Tibial nerve (tissue), 4 donors: ENCODE measurements around the gene KCNH1. TPM values are rescaled to one million over a fixed set of nuclear protein-coding genes. Genes with fewer than 3 reads are reported as not detected.

Experiments
- DNase-seq, 2 donors: peaks; one replicate each; pipeline ENCODE4 v3.0.0-alpha.2; 2019; ENCODE audit warnings: low spot score in 2 of 2
- H3K27ac ChIP-seq, 4 donors: fragments of 200-600 bp; sonication (generic) in 3 of 4; one replicate each; pipeline ENCODE4 v1.5.1; 2017 to 2019; ENCODE audit warnings: mild to moderate bottlenecking in 1 of 4
- H3K27me3 ChIP-seq, 2 donors: fragments of 200-600 bp; sonication (generic) in 1 of 2; one replicate each; pipeline versions ENCODE4 v1.5.1 to v1.6.0; 2017 to 2019
- H3K36me3 ChIP-seq, 3 donors: fragments of 200-600 bp; sonication (generic); one replicate each; pipeline ENCODE4 v1.5.1; 2018 to 2019
- H3K4me1 ChIP-seq, 4 donors: fragments of 200-600 bp; sonication (generic) in 3 of 4; one replicate each; pipeline ENCODE4 v1.5.1; 2017 to 2019
- H3K4me3 ChIP-seq, 4 donors: fragments of 200-600 bp; sonication (generic) in 3 of 4; one replicate each; pipeline ENCODE4 v1.5.1; 2017 to 2019; ENCODE audit warnings: mild to moderate bottlenecking in 1 of 4, moderate library complexity in 1 of 4
- H3K9me3 ChIP-seq, 4 donors: fragments of 200-600 bp; sonication (generic) in 3 of 4; one replicate each; pipeline ENCODE4 v1.5.1; 2017 to 2019
- CTCF ChIP-seq, 5 experiments: fragments of 200-600 bp in 3 of 5; fragments of 450-650 bp in 2 of 5; sonication (generic) in 3 of 5; IDR thresholded peaks; one replicate each; pipeline ENCODE4 v1.5.1; 2016 to 2019; ENCODE audit warnings: antibody characterized with exemption in 5 of 5, mild to moderate bottlenecking in 3 of 5, moderate library complexity in 2 of 5
- EP300 ChIP-seq, 2 donors: sonication (generic); formaldehyde crosslinking; IDR thresholded peaks; one replicate each; pipeline ENCODE4 v1.6.1; 2017; ENCODE audit warnings: antibody characterized with exemption in 2 of 2, mild to moderate bottlenecking in 1 of 2
- POLR2A ChIP-seq, 2 donors: fragments of 450-650 bp; IDR thresholded peaks; one replicate each; pipeline ENCODE4 v1.6.1; 2017; ENCODE audit warnings: antibody characterized with exemption in 2 of 2, mild to moderate bottlenecking in 2 of 2, moderate library complexity in 2 of 2
- WGBS, 2 donors: methylation state at CpG; one replicate each; pipeline ENCODE4 v1.1.5; 2018; 5-methylcytosine and 5-hydroxymethylcytosine counted together
- total RNA-seq, 4 donors: library from RNA; depleted of rRNA; stranded (reverse); fragments of >200 nt; gene quantifications; one replicate each; pipeline ENCODE4 v1.1.0, GENCODE V29; 2016

The KCNH1 gene
- total RNA-seq, 4 donors from 2014 or later, result 1.9 to 10.0 (median 3.6) TPM

GRCh38 chr1:210684466-210685294 is 449.3 kb downstream of the KCNH1 start:
- Histone ChIP-seq H3K9me3 (no peaks in the 10 kb centered on the region), H3K27me3 (no peaks in the 10 kb centered on the region), H3K27ac (no peak overlapping the region), H3K4me3 (no peak overlapping the region), H3K4me1 (peaks cover 0 to 3% (median 0%) of the 10 kb centered on the region in 4 donors), H3K36me3 (peaks cover 0 to 36% (median 0%) of the 10 kb centered on the region in 3 donors)
- TF ChIP-seq POLR2A (IDR thresholded peaks at IDR 0.05) (no peak), CTCF (IDR thresholded peaks at IDR 0.05) (no peak), EP300 (IDR thresholded peaks at IDR 0.05) (no peak)
- WGBS, 2 donors, result 68 to 83% methylated on average over 5 of the region's 5 CpGs
- DNase-seq, result no peak

GRCh38 chr1:210683403-210684047 is 450.4 kb downstream of the KCNH1 start:
- peaks cover 0 to 3% (median 0%) of the 10 kb centered on the region in 4 donors for H3K4me1 ChIP-seq
- no peak for DNase-seq
- TF ChIP-seq POLR2A (IDR thresholded peaks at IDR 0.05) (no peak), CTCF (IDR thresholded peaks at IDR 0.05) (no peak)
- no peak overlapping the region for H3K4me3 ChIP-seq
- H3K9me3 ChIP-seq, result no peaks in the 10 kb centered on the region
- H3K27ac ChIP-seq, result no peak overlapping the region
- 94 to 96% methylated on average over 26 to 32 of the region's 33 CpGs for WGBS, 2 donors
- H3K36me3 ChIP-seq, result peaks cover 0 to 40% (median 0%) of the 10 kb centered on the region in 3 donors
- H3K27me3 ChIP-seq, result no peaks in the 10 kb centered on the region

GRCh38 chr1:210681158-210681557 is 452.8 kb downstream of the KCNH1 start:
- H3K4me1 ChIP-seq, result no peaks in the 10 kb centered on the region
- peaks cover 0 to 46% (median 0%) of the 10 kb centered on the region in 3 donors for H3K36me3 ChIP-seq
- H3K9me3 ChIP-seq, result no peaks in the 10 kb centered on the region
- 76 to 91% methylated on average over 5 to 6 of the region's 7 CpGs for WGBS, 2 donors
- no peak for DNase-seq
- no peak overlapping the region for H3K27ac ChIP-seq
- H3K27me3 ChIP-seq, result no peaks in the 10 kb centered on the region
- TF ChIP-seq EP300 (IDR thresholded peaks at IDR 0.05), result no peak
- no peak for TF ChIP-seq CTCF (IDR thresholded peaks at IDR 0.05)
- no peak for TF ChIP-seq POLR2A (IDR thresholded peaks at IDR 0.05)
- H3K4me3 ChIP-seq, result no peak overlapping the region

DNA sequence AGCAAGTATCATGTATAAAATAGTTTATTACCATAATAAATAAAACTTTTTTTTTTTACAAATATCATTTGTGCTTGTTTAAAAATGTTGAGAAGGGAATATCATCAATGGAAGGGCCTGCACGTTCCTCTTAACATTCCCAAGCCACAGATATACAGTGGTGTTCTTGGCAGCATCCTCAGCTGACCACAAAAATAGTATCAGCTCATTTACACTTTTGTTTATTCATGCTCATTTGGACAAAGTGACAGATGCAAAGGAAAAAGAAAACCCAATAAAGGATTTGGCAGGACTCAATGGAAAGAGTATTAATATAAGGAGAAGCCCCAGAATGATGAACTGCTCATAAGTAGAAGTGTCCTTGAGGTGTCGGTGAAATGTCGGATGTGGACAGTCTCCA is 455.6 kb downstream of the KCNH1 start:
- Histone ChIP-seq H3K27me3 (no peaks in the 10 kb centered on the region), H3K4me1 (no peaks in the 10 kb centered on the region), H3K9me3 (no peaks in the 10 kb centered on the region), H3K36me3 (peaks cover 0 to 47% (median 0%) of the 10 kb centered on the region in 3 donors), H3K4me3 (no peak overlapping the region), H3K27ac (no peak overlapping the region)
- DNase-seq, result no peak
- no peak for TF ChIP-seq POLR2A (IDR thresholded peaks at IDR 0.05)
- no peak for TF ChIP-seq CTCF (IDR thresholded peaks at IDR 0.05)
- no peak for TF ChIP-seq EP300 (IDR thresholded peaks at IDR 0.05)
- WGBS, 2 donors, result 82 to 83% methylated on average over 3 of the region's 3 CpGs

DNA sequence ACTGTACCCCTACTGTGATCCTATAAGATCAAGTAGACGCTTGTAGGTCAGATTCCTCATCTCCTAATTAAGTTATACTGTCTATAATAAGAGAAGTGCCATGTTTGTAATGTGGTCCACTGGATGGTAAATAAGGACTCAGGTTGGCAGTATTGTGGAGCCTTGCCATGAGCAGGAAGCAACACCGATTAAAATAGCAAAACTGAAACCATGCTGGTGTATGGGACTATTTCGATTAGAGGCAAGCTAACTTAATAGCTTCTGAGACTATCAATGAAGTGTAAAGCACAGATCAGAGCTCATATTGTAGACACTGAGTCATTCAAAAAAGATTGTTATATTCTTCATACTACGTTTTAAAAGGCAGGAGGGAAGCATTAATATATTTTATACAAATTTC is 456.4 kb downstream of the KCNH1 start:
- Histone ChIP-seq H3K9me3 (no peaks in the 10 kb centered on the region), H3K4me1 (no peaks in the 10 kb centered on the region), H3K36me3 (peaks cover 0 to 45% (median 0%) of the 10 kb centered on the region in 3 donors), H3K27ac (no peak overlapping the region), H3K27me3 (no peaks in the 10 kb centered on the region), H3K4me3 (no peak overlapping the region)
- WGBS, 2 donors, result 93 to 96% methylated on average over 4 of the region's 4 CpGs
- TF ChIP-seq POLR2A (IDR thresholded peaks at IDR 0.05) (no peak), EP300 (IDR thresholded peaks at IDR 0.05) (no peak), CTCF (IDR thresholded peaks at IDR 0.05) (no peak)
- no peak for DNase-seq
